K562 treated with DMSO at 1 percent for 4 hours (cell line): ENCODE data around the gene NOP16. TPM values are rescaled to one million over a fixed set of nuclear protein-coding genes. Genes with fewer than 3 reads are reported as not detected.

Experiments
- total RNA-seq: library from RNA; unstranded; fragments of 300-600 nt; gene quantifications from 2 replicates; pipeline ENCODE4 v1.2.3, GENCODE V29; 2022; ENCODE audit not compliant: insufficient read depth

Gene NOP16, protein sequence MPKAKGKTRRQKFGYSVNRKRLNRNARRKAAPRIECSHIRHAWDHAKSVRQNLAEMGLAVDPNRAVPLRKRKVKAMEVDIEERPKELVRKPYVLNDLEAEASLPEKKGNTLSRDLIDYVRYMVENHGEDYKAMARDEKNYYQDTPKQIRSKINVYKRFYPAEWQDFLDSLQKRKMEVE
- total RNA-seq: 16.0 and 17.2 TPM in 2 replicates

DNA sequence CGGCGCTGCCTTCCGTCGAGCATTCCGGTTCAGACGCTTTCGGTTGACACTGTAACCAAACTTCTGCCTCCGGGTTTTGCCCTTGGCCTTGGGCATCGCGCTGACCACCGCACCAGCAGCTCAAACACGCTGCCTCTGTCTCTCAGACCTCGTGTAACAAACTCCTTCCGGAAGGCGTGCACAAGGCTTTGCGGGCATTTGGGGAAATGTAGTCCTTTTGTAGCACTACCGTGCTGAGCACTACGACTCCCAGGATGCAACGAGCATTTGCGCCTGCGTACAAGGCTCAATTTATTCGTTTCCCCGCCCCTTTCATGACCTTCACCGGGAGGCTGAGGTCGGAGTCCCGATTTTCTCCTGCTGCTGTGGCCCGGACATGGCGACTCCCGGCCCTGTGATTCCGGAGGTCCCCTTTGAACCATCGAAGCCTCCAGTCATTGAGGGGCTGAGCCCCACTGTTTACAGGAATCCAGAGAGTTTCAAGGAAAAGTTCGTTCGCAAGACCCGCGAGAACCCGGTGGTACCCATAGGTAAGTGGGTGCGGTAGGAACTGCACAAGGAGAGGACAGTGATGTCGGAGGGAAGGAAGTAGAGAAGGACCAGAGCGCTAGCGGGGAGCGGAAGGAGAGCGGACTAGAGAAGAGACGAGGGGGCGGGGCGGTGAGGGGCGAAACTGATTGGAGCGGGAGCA is at the start of gene NOP16, which contains the start of gene HIGD2A:
NOP16 (minus strand) TSS at position 155 of the 691 bp plus-strand sequence; CDS start at position 96, 59 bp downstream.
HIGD2A (plus strand) TSS at position 308 of the 691 bp plus-strand sequence; CDS start at position 377, 69 bp downstream.

DNA sequence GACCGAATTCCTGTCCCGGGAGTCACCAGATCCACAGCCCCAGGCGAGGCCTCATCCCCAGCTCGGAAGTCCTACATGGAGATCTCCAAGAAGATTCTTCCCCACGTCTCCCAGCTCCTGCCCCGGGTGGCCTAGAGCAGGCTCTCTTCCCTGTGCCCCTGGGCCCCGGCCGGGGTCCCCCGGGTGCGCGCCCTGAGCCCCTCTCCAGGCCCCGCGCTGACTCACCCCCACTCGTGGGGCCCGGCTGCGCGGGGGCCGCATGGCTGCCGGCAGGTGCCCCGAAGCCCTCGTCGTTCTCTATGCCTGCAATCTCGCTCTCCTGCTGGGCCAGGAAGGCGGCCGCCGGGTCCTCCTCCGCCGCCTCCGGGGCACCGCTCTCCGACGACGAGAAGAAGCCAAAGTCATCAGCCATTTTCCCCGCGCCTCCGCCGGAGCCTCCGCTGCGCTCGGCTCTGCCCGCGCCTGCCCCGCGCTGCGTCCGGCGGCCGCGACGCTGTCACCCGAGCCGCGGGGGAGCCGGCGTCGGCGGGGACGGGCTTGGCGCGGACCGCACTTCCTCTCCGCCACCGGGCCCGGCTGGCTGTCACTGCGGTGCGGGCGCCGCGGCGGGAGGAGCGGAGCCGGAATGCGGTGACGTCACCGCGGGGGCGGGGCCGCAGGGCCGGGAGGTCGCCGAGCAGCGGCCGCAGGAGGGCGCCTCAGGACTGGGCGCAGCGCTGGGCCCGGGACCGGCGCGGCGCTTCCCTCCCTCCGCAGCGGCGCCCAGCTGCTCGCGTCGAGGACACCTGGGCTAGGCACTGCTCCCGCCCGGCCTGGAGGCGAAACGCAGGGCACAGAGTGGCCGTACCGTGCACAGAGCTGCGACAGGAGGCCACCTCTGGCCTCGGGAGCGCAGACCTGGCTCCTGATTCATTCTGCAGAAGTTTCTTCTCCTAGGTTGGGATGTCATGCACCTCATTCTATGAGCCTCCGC is 27.8 kb upstream of the NOP16 start, which contains the start of gene CLTB:
CLTB (minus strand) TSS at position 588 of the 973 bp plus-strand sequence; CDS start at position 412, 176 bp downstream.

DNA sequence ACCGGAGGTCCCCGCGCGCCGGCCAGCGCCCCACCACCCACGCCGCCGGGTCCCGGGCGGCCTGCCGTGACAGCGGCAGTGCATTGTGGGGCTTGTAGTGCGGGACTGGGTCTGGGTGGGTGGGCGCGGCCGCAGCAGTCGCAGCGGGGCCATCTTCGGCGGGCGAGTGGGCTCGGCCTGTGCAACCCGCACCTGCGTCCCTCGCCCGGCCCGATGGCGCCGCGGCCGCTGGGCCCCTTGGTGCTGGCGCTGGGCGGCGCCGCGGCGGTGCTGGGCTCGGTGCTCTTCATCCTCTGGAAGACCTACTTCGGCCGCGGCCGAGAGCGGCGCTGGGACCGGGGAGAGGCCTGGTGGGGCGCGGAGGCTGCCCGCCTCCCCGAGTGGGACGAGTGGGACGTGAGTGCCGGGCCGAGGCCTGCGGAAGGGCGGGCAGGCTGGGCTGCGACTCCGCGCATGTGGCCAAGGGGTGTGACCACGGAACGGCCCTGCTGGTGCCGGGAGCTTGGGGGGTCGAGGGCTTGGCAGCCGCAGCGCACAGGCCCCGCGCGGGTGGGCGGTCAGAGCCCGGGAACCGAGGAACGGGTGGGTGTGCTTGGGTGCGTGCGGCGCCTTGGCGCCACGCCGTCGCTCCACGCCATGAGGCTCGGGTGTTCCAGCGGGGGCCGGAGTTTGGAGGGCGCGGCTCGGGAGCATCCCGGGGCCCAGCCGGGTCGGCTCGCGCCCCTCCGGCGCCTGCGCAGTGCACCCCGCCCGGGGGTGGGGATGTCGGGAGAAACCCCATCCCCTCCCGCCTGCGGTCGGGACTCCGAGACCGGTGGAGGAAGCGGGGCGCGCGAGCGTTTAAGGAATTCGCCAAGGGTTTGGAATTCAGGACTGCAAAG is 22.8 kb downstream of the NOP16 start, which contains the start of gene ARL10:
ARL10 (plus strand) TSS at position 137 of the 881 bp plus-strand sequence; CDS start at position 214, 77 bp downstream.

DNA sequence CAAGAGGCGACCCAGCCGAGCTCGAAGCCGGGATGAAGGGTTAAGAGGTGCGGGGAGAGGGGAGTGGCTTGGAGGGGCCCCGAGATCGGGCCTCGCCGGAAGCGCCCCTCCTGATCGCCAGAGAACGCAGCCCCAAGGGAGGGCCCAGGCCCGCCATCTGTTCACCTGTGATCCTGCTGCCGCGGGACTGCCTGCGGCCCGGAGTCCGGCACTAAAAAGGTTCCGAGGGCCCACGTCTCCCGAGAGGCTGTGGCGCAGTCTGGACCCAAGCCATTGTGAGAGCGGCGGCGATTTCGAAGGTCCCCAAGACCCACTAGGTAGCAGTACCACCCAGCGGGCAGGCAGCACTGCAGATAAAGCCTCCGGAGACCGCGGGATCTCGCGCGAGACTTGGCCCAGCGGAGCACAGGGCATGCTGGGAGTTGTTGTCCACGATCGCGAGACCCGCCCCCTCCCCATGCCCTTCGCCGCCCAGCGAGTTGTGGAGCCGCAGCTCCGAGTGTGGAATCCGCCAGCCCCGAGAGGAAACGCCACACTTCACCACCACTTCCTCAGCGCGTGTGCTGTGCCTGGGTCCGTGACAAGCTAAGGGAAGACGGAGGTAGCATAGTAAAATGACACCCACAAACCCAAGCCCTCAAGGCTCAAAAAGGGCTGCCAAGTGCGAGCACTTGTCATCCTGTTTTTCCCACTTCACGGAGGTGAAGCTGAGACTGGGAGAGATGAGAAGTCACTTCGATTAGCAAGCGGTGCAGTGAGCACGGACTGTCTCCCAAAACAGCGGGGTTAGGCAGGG is 26.8 kb downstream of the NOP16 start, which contains the start of gene KIAA1191:
KIAA1191 (minus strand) TSS at position 328 of the 796 bp plus-strand sequence. CDS start 2,256 bp downstream, outside the sequence.

Other genes with a start within 250 kb of the NOP16 start
- gene SIMC1, start 150.2 kb downstream of the NOP16 start, total RNA-seq: 8.4 and 14.2 TPM in 2 replicates
- 54.2 and 64.2 TPM in 2 replicates for gene KIAA1191, start 26.8 kb downstream of the NOP16 start, total RNA-seq
- not detected in 2 replicates for gene ARL10, start 23.1 kb downstream of the NOP16 start, total RNA-seq
- gene HIGD2A, start 153 bp upstream of the NOP16 start, total RNA-seq: 347 and 409 TPM in 2 replicates
- 69.9 and 102 TPM in 2 replicates for gene CLTB, start 27.9 kb upstream of the NOP16 start, total RNA-seq
- gene FAF2, start 59.8 kb upstream of the NOP16 start, total RNA-seq: 22.4 and 26.1 TPM in 2 replicates
- 36.0 and 37.5 TPM in 2 replicates for gene RNF44, start 148.8 kb upstream of the NOP16 start, total RNA-seq
- not detected in 2 replicates for gene CDHR2, start 160.7 kb upstream of the NOP16 start, total RNA-seq
- 4.2 and 4.4 TPM in 2 replicates for gene GPRIN1, start 221.6 kb upstream of the NOP16 start, total RNA-seq
- gene SNCB, start 241.9 kb upstream of the NOP16 start, total RNA-seq: not detected in 2 replicates
- not detected in 2 replicates for gene EIF4E1B, start 242.1 kb upstream of the NOP16 start, total RNA-seq